Hepatocyte (in vitro differentiated cells): ENCODE measurements around the gene MPLKIP. TPM values are rescaled to one million over a fixed set of nuclear protein-coding genes. Genes with fewer than 3 reads are reported as not detected.
"Not testable (repeated sequence)": the region's sequence is repeated elsewhere in the genome, so short reads cannot be mapped to it uniquely, and the experiment has no call there.

ENCODE experiments used
- DNase-seq: peaks from one replicate; pipeline ENCODE4 v3.0.0-alpha.2; 2016; ENCODE audit warnings: low spot score
- H2AFZ ChIP-seq: fragments of 200-600 bp; sonication (generic); 2 replicates; pipeline ENCODE4 v1.6.0; 2016; ENCODE audit warnings: antibody characterized with exemption, mild to moderate bottlenecking
- H3K27ac ChIP-seq: fragments of 200-600 bp; sonication (generic); 2 replicates; pipeline ENCODE4 v1.5.1; 2016; ENCODE audit warnings: mild to moderate bottlenecking
- H3K27me3 ChIP-seq: fragments of 200-600 bp; sonication (generic); 2 replicates; pipeline ENCODE4 v1.6.1; 2016
- H3K36me3 ChIP-seq: fragments of 200-600 bp; sonication (generic); replicated peaks from 2 replicates; pipeline ENCODE4 v1.5.1; 2016; ENCODE audit warnings: low read depth; ENCODE audit not compliant: insufficient read depth
- H3K4me1 ChIP-seq: fragments of 200-600 bp; sonication (generic); 2 replicates; pipeline ENCODE4 v1.5.1; 2016; ENCODE audit warnings: mild to moderate bottlenecking, moderate library complexity; ENCODE audit not compliant: insufficient read depth
- H3K4me2 ChIP-seq: fragments of 200-600 bp; sonication (generic); 2 replicates; pipeline ENCODE4 v1.6.0; 2016
- H3K4me3 ChIP-seq: fragments of 200-600 bp; sonication (generic); 2 replicates; pipeline ENCODE4 v1.5.1; 2016; ENCODE audit warnings: mild to moderate bottlenecking
- H3K79me2 ChIP-seq: fragments of 200-600 bp; sonication (generic); 2 replicates; pipeline ENCODE4 v1.6.0; 2017; ENCODE audit warnings: mild to moderate bottlenecking
- H3K9me2 ChIP-seq: fragments of 200-600 bp; sonication (generic); replicated peaks from 2 replicates; pipeline ENCODE4 v1.6.0; 2017; ENCODE audit warnings: mild to moderate bottlenecking; ENCODE audit not compliant: insufficient read depth
- H3K9me3 ChIP-seq: fragments of 200-600 bp; sonication (generic); 2 replicates; pipeline ENCODE4 v1.5.1; 2016; ENCODE audit warnings: low read depth, mild to moderate bottlenecking
- H4K20me1 ChIP-seq: fragments of 200-600 bp; sonication (generic); 2 replicates; pipeline ENCODE4 v1.6.0; 2016; ENCODE audit warnings: mild to moderate bottlenecking; ENCODE audit not compliant: insufficient read depth, poor library complexity, severe bottlenecking
- CTCF ChIP-seq: fragments of 200-600 bp; sonication (generic); IDR thresholded peaks from 2 replicates; pipeline ENCODE4 v1.5.1; 2016; ENCODE audit warnings: antibody characterized with exemption, mild to moderate bottlenecking; ENCODE audit not compliant: poor library complexity
- EZH2 ChIP-seq: fragments of 200-600 bp; sonication (generic); IDR thresholded peaks from 2 replicates; pipeline ENCODE4 v1.6.1; 2016; ENCODE audit warnings: antibody characterized with exemption, mild to moderate bottlenecking, borderline replicate concordance
- EZH2phosphoT487 ChIP-seq: fragments of 200-600 bp; sonication (generic); IDR thresholded peaks from one replicate; pipeline ENCODE4 v1.6.1; 2018; ENCODE audit warnings: antibody characterized with exemption, mild to moderate bottlenecking, low read depth, moderate library complexity; ENCODE audit not compliant: unreplicated experiment, severe bottlenecking
- WGBS: methylation state at CpG from one replicate; pipeline ENCODE4 v1.1.6; 2016; ENCODE audit warnings: low lambda C conversion rate; ENCODE audit errors: missing lambda C conversion rate; 5-methylcytosine and 5-hydroxymethylcytosine counted together
- polyA plus RNA-seq: library from polyadenylated mRNA; unstranded; fragments of >200 nt; fragmentation: Nextera tagmentation; extraction: Ambion mirVana; gene quantifications from 2 replicates; pipeline ENCODE4 v1.2.1, GENCODE V29; 2016
- total RNA-seq: library from RNA; depleted of rRNA; stranded (reverse); fragments of >200 nt; gene quantifications from 2 replicates; pipeline ENCODE4 v1.2.3, GENCODE V29; 2014

The MPLKIP gene
- total and polyA plus RNA-seq, 2 experiments from 2014 or later, result 42.5 to 70.9 TPM

- Histone ChIP-seq H3K79me2 (no peaks in the 10 kb centered on the region), H3K4me2 (no peak overlapping the region), H3K4me1 (no peaks in the 10 kb centered on the region), H3K27me3 (no peaks in the 10 kb centered on the region), H3K27ac (no peak overlapping the region), H3K4me3 (no peak overlapping the region), H3K9me2 (no peaks in the 10 kb centered on the region), H4K20me1 (no peaks in the 10 kb centered on the region), H3K36me3 (no peaks in the 10 kb centered on the region), H2AFZ (no peak overlapping the region), H3K9me3 (no peaks in the 10 kb centered on the region)
- DNase-seq, result no peak
- TF ChIP-seq EZH2, result no peak
- TF ChIP-seq CTCF, result no peak
- TF ChIP-seq EZH2phosphoT487, result no peak
- 96% methylated on average over 9 of the region's 9 CpGs for WGBS
Measured at GRCh38 chr7:40175725-40176510, 41.5 kb upstream of the MPLKIP start.

DNA sequence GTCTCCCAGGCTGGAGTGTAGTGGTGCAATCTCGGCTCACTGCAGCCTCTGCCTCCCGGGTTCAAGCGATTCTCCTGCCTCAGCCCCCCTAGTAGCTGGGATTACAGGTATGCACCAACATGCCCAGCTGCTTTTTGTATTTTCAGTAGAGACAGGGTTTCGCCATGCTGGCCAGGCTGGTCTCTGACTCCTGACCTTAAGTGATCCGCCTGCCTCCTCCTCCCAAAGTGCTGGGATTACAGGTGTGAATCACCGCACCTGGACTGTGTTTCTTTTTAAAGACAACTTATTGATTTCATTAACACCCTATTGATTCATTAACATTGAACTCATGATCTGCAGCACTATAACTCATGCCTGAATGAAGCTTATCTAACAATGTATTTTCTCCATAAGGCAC is 40.8 kb upstream of the MPLKIP start:
- H3K27me3 ChIP-seq, H3K4me2 ChIP-seq, H3K9me2 ChIP-seq, H3K79me2 ChIP-seq, H3K27ac ChIP-seq, DNase-seq, H3K9me3 ChIP-seq, H3K36me3 ChIP-seq, H3K4me3 ChIP-seq, H4K20me1 ChIP-seq, H3K4me1 ChIP-seq, H2AFZ ChIP-seq: not testable (repeated sequence)
- WGBS, result 90% methylated on average over 6 of the region's 6 CpGs

GRCh38 chr7:40173121-40173520 is 38.7 kb upstream of the MPLKIP start:
- not testable (repeated sequence) for H3K27ac ChIP-seq, H2AFZ ChIP-seq, H4K20me1 ChIP-seq, H3K9me2 ChIP-seq, H3K36me3 ChIP-seq, H3K4me2 ChIP-seq, H3K79me2 ChIP-seq, H3K27me3 ChIP-seq, H3K9me3 ChIP-seq, DNase-seq, H3K4me1 ChIP-seq, H3K4me3 ChIP-seq
- 92% methylated on average over 13 of the region's 13 CpGs for WGBS

DNA sequence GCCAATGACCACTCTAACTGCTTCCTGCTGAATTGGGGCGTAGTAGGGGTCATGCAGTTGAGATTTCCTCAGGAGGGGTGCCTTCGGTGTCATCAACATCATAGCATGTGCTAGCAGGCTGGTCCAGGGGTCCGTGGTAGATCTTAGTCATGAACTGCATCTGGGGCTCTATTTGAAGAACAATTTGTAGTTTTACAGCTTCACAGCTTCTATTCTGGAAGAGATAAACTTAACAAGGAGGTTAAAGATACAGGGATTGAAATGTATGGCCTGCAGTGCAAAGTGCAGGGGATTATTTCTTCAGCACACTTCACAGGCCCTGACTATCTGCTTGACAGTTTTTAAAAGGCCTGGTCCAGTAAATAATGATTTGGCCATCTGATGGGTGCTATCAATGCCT is 33.8 kb upstream of the MPLKIP start:
- not testable (repeated sequence) for H3K27me3 ChIP-seq, H3K79me2 ChIP-seq, H3K4me3 ChIP-seq, H2AFZ ChIP-seq, DNase-seq, H3K36me3 ChIP-seq, H3K4me2 ChIP-seq, H4K20me1 ChIP-seq, H3K9me2 ChIP-seq, H3K4me1 ChIP-seq, H3K27ac ChIP-seq, H3K9me3 ChIP-seq
- 87% methylated on average over 3 of the region's 3 CpGs for WGBS

DNA sequence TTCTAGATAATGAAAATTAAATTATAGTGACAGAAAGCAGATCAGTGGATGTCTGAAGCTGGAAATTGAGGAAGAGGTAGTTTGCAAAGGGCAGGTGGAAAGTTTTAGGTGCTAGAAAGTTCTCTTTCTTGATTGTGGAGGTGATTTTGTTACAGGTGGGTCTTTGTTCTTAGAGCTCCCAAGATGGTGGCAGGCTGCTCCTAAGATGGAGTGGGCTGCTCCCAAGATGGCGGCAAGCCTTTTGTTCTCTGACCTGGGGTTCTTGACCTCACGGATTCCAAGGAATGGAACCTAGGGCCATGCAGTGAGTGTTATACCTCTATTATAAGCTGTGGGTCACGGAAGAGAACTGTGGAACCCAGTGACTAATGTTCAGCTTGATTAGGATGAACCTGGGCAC is 32.9 kb upstream of the MPLKIP start:
- Histone ChIP-seq H4K20me1 (no peaks in the 10 kb centered on the region), H2AFZ (no peak overlapping the region), H3K9me3 (no peaks in the 10 kb centered on the region), H3K4me2 (no peak overlapping the region), H3K79me2 (no peaks in the 10 kb centered on the region), H3K9me2 (no peaks in the 10 kb centered on the region), H3K4me3 (no peak overlapping the region), H3K36me3 (no peaks in the 10 kb centered on the region), H3K27ac (no peak overlapping the region), H3K4me1 (no peaks in the 10 kb centered on the region), H3K27me3 (no peaks in the 10 kb centered on the region)
- no peak for TF ChIP-seq EZH2
- no peak for TF ChIP-seq EZH2phosphoT487
- no peak for TF ChIP-seq CTCF
- no peak for DNase-seq
- 97% methylated on average over 3 of the region's 3 CpGs for WGBS
